GM12891 (cell line): ENCODE measurements around the gene RALGPS1.

Source experiments
- DNase-seq: peaks from one replicate; pipeline ENCODE4 v3.0.0; 2011; ENCODE audit warnings: low spot score; ENCODE audit not compliant: insufficient read length
- FAIRE-seq: peaks from 2 replicates; lab custom pipeline; 2011; peaks lifted over from hg19 to GRCh38; lab: Jason Lieb, UNC
- PAX5 ChIP-seq: IDR thresholded peaks from 2 replicates; pipeline ENCODE4 v1.6.1; 2011; ENCODE audit warnings: low read length, moderate library complexity, mild to moderate bottlenecking; ENCODE audit not compliant: insufficient read depth, severe bottlenecking
- POLR2A ChIP-seq: IDR thresholded peaks from 2 replicates; pipeline ENCODE4 v1.6.1; 2011; ENCODE audit warnings: low read depth, low read length, control low read depth
- POLR2AphosphoS5 ChIP-seq: IDR thresholded peaks from 2 replicates; pipeline ENCODE4 v1.6.1; 2011; ENCODE audit warnings: low read depth, low read length, control low read depth
- POU2F2 ChIP-seq: IDR thresholded peaks from 2 replicates; pipeline ENCODE4 v1.6.1; 2011; ENCODE audit warnings: low read depth, mild to moderate bottlenecking, control low read depth, low read length, moderate library complexity
- SPI1 ChIP-seq: IDR thresholded peaks from 2 replicates; pipeline ENCODE4 v1.6.1; 2011; ENCODE audit warnings: low read depth, low read length, control low read depth
- TAF1 ChIP-seq: IDR thresholded peaks from 2 replicates; pipeline ENCODE4 v1.6.1; 2011; ENCODE audit warnings: low read depth, low read length, control low read depth

The RALGPS1 gene

DNA sequence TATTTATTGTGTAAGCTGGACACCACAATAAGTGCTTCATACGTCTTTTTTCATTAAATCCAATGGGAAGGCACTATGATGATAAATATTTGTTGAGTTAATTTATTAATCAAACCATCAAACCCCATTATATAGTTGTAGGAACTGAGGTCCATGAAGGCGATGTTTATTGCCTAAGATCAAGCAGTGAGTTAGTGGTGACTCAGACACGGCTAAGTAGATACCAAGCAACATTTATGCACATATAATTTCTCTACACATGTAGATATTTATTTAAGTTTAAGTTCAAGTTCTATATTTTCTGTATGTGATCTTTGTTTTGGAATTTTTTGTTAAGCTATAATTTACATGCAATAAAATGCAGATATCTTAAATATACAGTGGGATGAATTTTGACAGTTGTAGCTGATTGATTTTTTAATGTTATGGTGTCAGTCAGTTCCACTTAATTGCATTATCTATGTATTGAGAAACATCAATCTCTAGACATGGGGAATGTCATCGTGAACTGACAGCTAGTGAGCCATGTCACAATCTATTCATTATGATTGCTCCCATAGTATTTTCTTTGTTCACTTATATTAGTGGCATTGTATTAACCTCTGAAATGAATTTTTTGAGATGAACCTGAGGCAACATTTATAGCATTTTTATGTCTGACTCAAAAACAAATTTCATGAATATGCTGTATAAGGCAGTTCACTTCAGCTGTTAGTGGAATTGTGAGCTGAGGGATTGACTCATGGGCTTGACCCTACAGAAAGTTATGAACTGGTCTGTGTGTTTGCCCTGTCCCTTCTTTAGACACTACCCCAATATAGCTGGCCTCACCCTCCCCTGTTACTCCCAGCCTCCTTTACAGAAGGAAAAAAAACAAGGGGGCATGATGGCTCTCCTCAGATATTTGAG lies 338.1 kb downstream of the RALGPS1 start:
- no peak for TF ChIP-seq PAX5
- no peak for TF ChIP-seq SPI1
- no peak for TF ChIP-seq POLR2AphosphoS5
- no peak for TF ChIP-seq TAF1
- TF ChIP-seq POU2F2 = no peak
- no peak for TF ChIP-seq POLR2A
- DNase-seq (no peak), FAIRE-seq (no peak)

DNA sequence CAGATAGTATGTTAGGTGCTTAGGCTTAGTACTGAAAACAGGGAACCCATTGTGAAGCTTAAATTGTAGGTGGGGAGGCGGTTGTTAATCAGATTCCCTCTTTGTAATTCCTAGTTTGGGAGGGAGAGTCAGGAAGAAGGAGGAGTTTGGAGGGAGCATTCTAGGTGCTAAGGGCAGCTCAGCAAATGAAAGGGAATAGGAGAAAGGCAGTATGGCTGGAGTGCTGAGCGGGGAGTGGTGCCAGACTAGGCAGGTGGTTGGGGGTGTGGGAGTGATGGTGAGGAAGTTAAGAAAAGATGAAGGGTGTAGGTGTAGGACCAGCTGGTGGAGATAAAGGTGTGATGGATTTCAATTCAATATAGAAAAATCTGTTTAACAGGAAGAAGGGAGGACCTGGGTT lies 338.9 kb downstream of the RALGPS1 start:
- TF ChIP-seq PAX5 (no peak), POLR2A (no peak), SPI1 (no peak), POLR2AphosphoS5 (no peak), POU2F2 (no peak), TAF1 (no peak)
- DNase-seq (no peak), FAIRE-seq (no peak)

DNA sequence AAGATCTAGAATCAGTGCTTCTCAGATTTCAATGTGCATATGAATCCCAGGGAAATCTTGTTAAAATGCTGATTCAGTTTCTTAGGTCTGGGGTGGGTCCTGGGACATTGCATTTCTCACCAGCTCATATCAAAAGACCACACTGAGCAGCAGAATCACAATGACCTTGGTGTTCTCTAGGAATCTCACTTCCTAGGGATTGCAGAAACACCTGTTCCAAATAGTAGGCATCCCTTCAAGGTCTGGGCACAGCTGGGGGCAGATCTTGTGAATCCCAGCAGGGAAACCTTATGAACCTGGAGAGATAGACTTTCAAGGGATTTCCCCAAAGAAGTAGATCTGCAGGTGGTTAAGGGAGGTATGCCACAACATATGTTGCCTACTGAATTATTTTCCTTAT lies 341.1 kb downstream of the RALGPS1 start:
- no peak for DNase-seq
- TF ChIP-seq POU2F2 (no peak), TAF1 (no peak), POLR2A (no peak), POLR2AphosphoS5 (no peak), SPI1 (no peak), PAX5 (no peak)
- FAIRE-seq = no peak

DNA sequence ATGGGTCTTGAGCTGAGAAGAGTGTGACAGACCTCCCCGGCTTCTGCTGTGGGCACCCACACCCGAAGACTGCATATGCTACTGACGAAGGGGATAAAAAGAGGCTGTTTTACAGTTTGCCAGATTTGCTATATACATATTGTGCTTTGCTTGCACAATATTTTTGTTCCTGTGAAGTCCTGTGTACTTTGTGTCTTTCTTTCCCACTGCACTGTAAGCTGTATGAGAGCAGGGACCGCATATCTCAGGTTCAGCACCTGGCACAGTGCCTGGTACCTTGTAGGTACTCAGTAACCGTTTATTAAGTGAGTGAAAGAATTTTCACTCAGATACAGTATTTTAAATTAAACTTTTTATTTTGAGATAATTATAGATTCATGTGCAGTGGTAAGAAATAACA lies 341.7 kb downstream of the RALGPS1 start:
- DNase-seq = no peak
- no peak for TF ChIP-seq PAX5
- FAIRE-seq = no peak

DNA sequence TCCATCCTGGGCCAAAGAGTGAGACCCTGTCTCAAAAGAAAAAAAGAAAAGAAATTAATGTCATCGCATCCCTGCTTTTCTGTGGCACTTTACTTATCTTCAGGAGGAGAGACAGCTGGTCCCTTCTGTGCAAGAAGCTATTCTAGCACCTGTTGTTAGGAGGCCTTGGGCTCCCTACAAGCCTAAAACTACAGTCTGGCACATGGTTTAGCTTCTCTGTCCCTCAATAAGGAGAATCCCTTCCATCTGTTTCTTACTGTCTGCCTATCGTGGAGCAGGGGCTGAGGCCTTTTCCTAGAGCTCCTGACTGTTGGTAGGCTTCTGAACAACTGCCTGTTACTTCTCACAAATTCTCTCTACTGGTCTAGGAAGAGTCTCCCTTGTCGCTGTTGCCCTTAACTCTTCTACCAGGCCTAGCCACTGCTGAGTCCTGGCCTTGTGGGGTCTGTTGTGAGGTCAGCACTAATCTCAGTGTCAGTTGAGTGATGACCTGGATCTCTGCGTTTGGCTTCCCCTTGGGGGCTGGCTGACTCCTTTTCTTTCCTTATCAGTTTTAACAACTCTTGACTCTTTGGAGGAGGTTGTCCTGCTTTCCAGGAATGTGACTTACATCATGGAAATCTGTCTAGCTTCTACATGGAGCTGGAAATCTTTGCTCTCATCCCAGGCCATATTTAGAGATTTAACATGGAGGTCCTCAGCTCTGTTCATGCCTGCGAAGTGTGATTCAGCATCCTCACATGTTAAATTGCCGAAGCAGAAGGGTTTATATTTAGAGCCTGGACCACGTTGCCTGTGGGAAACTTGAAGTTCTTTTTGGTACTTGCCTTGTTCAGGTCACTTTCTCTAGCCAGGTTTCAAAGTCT lies 344.3 kb downstream of the RALGPS1 start:
- FAIRE-seq (no peak), DNase-seq (no peak)
- TF ChIP-seq POLR2AphosphoS5 (no peak), PAX5 (no peak), POLR2A (no peak), SPI1 (no peak), TAF1 (no peak), POU2F2 (no peak)

DNA sequence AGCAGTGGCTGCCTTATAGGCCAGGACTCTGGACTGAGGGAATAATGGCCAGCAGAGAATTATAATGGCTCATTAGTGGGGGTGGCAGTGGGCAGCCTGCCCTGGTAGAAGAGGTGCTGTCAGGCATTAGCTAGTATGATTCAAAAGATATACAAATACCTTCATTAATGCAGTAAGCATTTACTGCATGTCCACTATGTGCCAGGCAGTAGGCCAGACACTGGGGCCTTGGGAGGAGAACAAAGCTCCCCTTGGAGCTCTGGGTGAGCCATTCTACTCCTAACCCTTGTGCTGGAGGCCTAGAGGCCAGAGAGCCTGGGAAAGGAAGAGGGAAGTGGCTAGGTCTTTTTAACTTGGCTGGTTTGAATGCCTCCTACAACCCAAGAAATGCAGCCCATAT lies 348.0 kb downstream of the RALGPS1 start:
- FAIRE-seq (no peak), DNase-seq (no peak)
- no peak for TF ChIP-seq PAX5
- TF ChIP-seq POU2F2 = no peak
- no peak for TF ChIP-seq SPI1
- no peak for TF ChIP-seq POLR2AphosphoS5
- TF ChIP-seq TAF1 = no peak
- no peak for TF ChIP-seq POLR2A

DNA sequence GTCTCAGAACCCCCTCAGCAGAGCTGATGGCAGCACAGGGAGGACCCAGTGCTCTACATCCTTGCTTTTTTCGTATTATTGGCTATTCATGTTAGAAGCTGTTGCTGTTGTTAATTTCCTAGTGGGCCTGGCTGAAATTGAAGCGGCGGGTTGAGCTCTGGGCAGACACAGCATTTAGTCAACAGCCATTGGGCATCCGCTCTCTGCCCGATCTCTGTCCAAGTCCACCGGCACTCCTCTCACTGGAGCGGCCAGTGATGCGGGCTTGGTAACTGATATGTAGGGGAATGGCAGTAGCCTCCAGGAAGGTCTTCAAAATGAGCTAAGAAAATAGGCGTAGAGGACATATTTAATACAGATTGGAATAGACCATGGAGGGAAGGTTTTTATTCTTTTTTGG lies 348.7 kb downstream of the RALGPS1 start:
- FAIRE-seq = no peak

DNA sequence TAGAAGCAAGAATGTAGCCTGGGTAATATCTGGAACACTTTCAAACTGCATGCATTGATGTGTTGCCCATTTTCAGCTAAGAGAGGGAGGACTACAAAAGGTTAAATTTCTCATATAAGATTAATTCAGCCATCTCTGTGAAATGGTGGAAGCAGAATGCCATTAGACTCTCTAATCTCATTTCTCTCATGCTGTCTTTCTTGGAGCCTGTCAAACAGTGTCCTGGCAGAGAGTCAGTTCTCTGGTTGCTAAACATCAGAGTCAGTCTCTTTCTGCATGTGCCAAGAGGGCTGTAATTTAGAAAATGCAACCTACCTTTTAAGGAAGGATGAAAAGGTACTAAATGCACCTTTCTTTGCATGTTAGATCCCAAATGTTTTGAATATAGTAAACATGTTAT lies 349.1 kb downstream of the RALGPS1 start:
- no peak for DNase-seq
- no peak for FAIRE-seq
- TF ChIP-seq TAF1 (no peak), PAX5 (no peak), SPI1 (no peak), POLR2AphosphoS5 (no peak), POLR2A (no peak), POU2F2 (no peak)

More for the DNA sequence above, 348.7 kb downstream of the RALGPS1 start:
- DNase-seq = no peak
- no peak for TF ChIP-seq POLR2AphosphoS5
- TF ChIP-seq SPI1 = no peak
- no peak for TF ChIP-seq PAX5
- TF ChIP-seq POLR2A = no peak
- TF ChIP-seq TAF1 = no peak
- TF ChIP-seq POU2F2 = no peak

DNA sequence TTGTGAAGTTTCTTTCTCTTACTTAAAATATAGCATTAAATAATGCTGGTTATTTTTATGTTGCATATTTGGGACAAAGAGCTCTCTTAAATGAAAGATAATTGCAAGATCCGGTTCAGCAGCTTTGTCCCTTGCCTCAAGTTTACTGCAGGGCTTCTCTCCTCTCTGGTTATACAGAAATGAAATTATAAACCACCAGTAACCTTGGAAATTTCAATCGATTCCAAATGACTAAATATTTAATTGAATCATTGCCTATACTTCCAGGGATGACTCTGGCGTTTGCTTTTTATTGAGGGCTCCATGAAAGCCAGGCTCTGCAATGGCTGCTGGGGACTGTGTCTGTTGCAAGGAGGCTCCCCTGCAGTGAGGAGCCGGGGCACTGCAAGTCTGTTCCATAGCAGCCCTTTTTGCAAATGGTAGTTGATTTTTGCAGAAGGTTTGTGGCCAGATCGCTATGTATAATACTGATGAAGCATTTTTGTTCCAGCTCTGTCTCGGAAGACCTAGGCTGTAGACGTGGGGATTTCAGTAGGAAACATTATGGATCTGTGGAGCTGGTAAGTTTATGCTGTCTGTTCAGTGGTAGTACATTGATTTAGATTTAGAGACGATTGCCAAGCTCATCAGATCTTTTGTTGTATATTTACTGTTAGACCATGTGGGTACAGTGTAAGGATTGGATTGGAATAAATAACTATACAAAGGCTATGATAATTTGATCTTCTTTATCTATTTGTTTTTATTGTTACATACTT lies 350.1 kb downstream of the RALGPS1 start, which contains the start of gene GARNL3:
Gene GARNL3, plus strand, starts transcription at position 313 of the 758 bp plus-strand sequence. Its CDS starts 104 bp downstream, at position 417.
- no peak for FAIRE-seq
- DNase-seq = no peak
- no peak for TF ChIP-seq TAF1
- no peak for TF ChIP-seq PAX5
